HepG2 (cell line): ENCODE results near the gene ZBTB20. TPM values are rescaled to one million over a fixed set of nuclear protein-coding genes. Genes with fewer than 3 reads are reported as not detected.

ENCODE experiments used
- ATAC-seq: fragments of 200-7000 bp; cut with Tn5 transposase; 3 replicates; pipeline ENCODE4 v1.9.1; 2020; ENCODE audit warnings: mild to moderate bottlenecking, moderate library complexity
- BruUV-seq: library from RNA; stranded (reverse); fragments of 400-500 nt; replicated peaks from 2 replicates; lab custom pipeline; 2021; lab: Mats Ljungman, UMichigan
- CTCF ChIA-PET: fragments of 300-600 bp; formaldehyde crosslinking; extraction: SDS; loops from one replicate; lab custom pipeline; 2021; ENCODE audit warnings: low total read pairs, inconsistent platforms, low intra/inter-chr PET ratio; lab: Yijun Ruan, JAX
- POLR2A ChIA-PET: fragments of 350-600 bp; sonication (Branson Sonifier 250); formaldehyde crosslinking; loops from one replicate; lab custom pipeline; 2020; ENCODE audit warnings: antibody characterized with exemption, inconsistent platforms; lab: Yijun Ruan, JAX
- DNase-seq: peaks from one replicate; pipeline ENCODE4 v3.0.0-alpha.2; 2015; ENCODE audit warnings: low spot score
- FAIRE-seq: peaks from 3 replicates; lab custom pipeline; 2011; peaks lifted over from hg19 to GRCh38; lab: Jason Lieb, UNC
- H2AFZ ChIP-seq: one replicate; pipeline ENCODE4 v1.6.1; 2011; ENCODE audit warnings: low read length, inconsistent platforms
- H3K27ac ChIP-seq: fragments of 300-600 bp; 3 replicates; pipeline ENCODE4 v1.8.0; 2011; ENCODE audit warnings: mixed run types, mild to moderate bottlenecking, mixed read lengths, low read length, inconsistent platforms; ENCODE audit not compliant: insufficient read depth; ENCODE audit errors: extremely low read length
- H3K27me3 ChIP-seq, 2 experiments: fragments of 200-600 bp in 1 of 2; 2 replicates in 1 of 2; 3 replicates in 1 of 2; pipeline versions ENCODE4 v1.6.0 to v1.8.0; 2011; ENCODE audit warnings: low read length in 2 of 2, mild to moderate bottlenecking in 2 of 2, moderate library complexity in 2 of 2, inconsistent platforms in 1 of 2; ENCODE audit not compliant: insufficient read depth in 2 of 2, control insufficient read depth in 1 of 2
- H3K36me3 ChIP-seq, 2 experiments: fragments of 200-600 bp in 1 of 2; replicated peaks in 1 of 2; 2 replicates in 1 of 2; 3 replicates in 1 of 2; pipeline versions ENCODE4 v1.5.1 to v1.8.0; 2011; ENCODE audit warnings: low read length in 2 of 2, inconsistent platforms in 1 of 2; ENCODE audit not compliant: insufficient read depth in 2 of 2, control insufficient read depth in 1 of 2
- H3K4me1 ChIP-seq: 2 replicates; pipeline ENCODE4 v1.5.1; 2012; ENCODE audit warnings: low read length, inconsistent platforms; ENCODE audit not compliant: insufficient read depth
- H3K4me2 ChIP-seq: 2 replicates; pipeline ENCODE4 v1.6.0; 2011; ENCODE audit warnings: low read depth, low read length, inconsistent platforms
- H3K4me3 ChIP-seq, 3 experiments: fragments of 200-600 bp in 1 of 3; sonication (generic), shearing (Covaris generic) in 1 of 3; replicated peaks in 1 of 3; 2 replicates each; pipeline ENCODE4 v1.5.1; 2011 to 2016; ENCODE audit warnings: low read length in 3 of 3, inconsistent platforms in 2 of 3, low read depth in 2 of 3, mild to moderate bottlenecking in 2 of 3, control low read depth in 1 of 3, mixed read lengths in 1 of 3; ENCODE audit not compliant: insufficient read depth in 1 of 3
- H3K79me2 ChIP-seq: one replicate; pipeline ENCODE4 v1.6.1; 2011; ENCODE audit warnings: low read length, inconsistent platforms; ENCODE audit not compliant: insufficient read depth
- H3K9ac ChIP-seq: 2 replicates; pipeline ENCODE4 v1.6.0; 2011; ENCODE audit warnings: mild to moderate bottlenecking, low read depth, low read length, inconsistent platforms; ENCODE audit not compliant: insufficient read depth
- H3K9me3 ChIP-seq: 2 replicates; pipeline ENCODE4 v1.5.1; 2012; ENCODE audit warnings: mild to moderate bottlenecking, low read length
- H4K20me1 ChIP-seq: 2 replicates; pipeline ENCODE4 v1.6.0; 2011; ENCODE audit warnings: inconsistent platforms, mild to moderate bottlenecking, low read length, moderate library complexity; ENCODE audit not compliant: insufficient read depth
- BHLHE40 ChIP-seq: IDR thresholded peaks from 2 replicates; pipeline ENCODE4 v1.6.1; 2011; ENCODE audit warnings: low read length, improper control_type of control experiment
- CEBPB ChIP-seq: IDR thresholded peaks from 2 replicates; pipeline ENCODE4 v1.6.1; 2011; ENCODE audit warnings: low read depth, low read length, improper control_type of control experiment, borderline replicate concordance
- CEBPG ChIP-seq: IDR thresholded peaks from 2 replicates; pipeline ENCODE4 v1.6.1; 2016
- DNMT1 ChIP-seq: sonication (generic); formaldehyde crosslinking; IDR thresholded peaks from 2 replicates; pipeline ENCODE4 v1.5.1; 2020; ENCODE audit warnings: mild to moderate bottlenecking, missing genetic modification reagents
- GATA4 ChIP-seq: sonication (generic); IDR thresholded peaks from 2 replicates; pipeline ENCODE4 v1.6.1; 2016; ENCODE audit warnings: antibody characterized with exemption, low read depth, borderline replicate concordance
- KLF15 ChIP-seq: sonication (generic); formaldehyde crosslinking; IDR thresholded peaks from 2 replicates; pipeline ENCODE4 v1.8.1; 2023; ENCODE audit warnings: borderline replicate concordance, mild to moderate bottlenecking, inconsistent platforms, missing genetic modification reagents, mixed read lengths
- ZC3H4 ChIP-seq: sonication (generic); formaldehyde crosslinking; IDR thresholded peaks from 2 replicates; pipeline ENCODE4 v1.4.0; 2020; ENCODE audit warnings: missing genetic modification reagents, borderline replicate concordance
- ZNF703 ChIP-seq: sonication (generic); formaldehyde crosslinking; IDR thresholded peaks from 2 replicates; pipeline ENCODE4 v1.5.1; 2020; ENCODE audit warnings: missing genetic modification reagents, mild to moderate bottlenecking, moderate library complexity, borderline replicate concordance
- ZNF790 ChIP-seq: sonication (generic); formaldehyde crosslinking; IDR thresholded peaks from 2 replicates; pipeline ENCODE4 v1.8.0; 2022; ENCODE audit warnings: missing genetic modification reagents, mild to moderate bottlenecking, borderline replicate concordance
- WGBS: methylation state at CpG from one replicate; pipeline ENCODE4 v1.1.6; 2017; ENCODE audit warnings: low lambda C conversion rate; 5-methylcytosine and 5-hydroxymethylcytosine counted together
- in situ Hi-C: cut with HindIII; loops from 2 replicates; pipeline ENCODE4 v1.10.0; 2017; ENCODE audit warnings: low pct_unique_long_range_greater_than_20kb; ENCODE audit not compliant: extremely low pct_ligation_motif_present
- intact Hi-C: fragments of 100-400 bp; cut with micrococcal nuclease; formaldehyde crosslinking; loops from one replicate; pipeline ENCODE4 v1.10.0; 2022; ENCODE audit not compliant: unreplicated experiment
- polyA plus RNA-seq, 8 experiments: library from polyadenylated mRNA; depleted of rRNA in 3 of 8; stranded (reverse) in 7 of 8; unstranded in 1 of 8; fragments of >200 nt; fragmentation: Illumina TruSeq in 4 of 8; extraction: Trizol in 4 of 8; gene quantifications; 2 replicates each; pipeline versions ENCODE4 v1.2.1 to v1.2.3, GENCODE V29; 2011 to 2016; ENCODE audit warnings: low read depth in 4 of 8, missing spikeins in 1 of 8, mixed read lengths in 1 of 8; ENCODE audit not compliant: insufficient read depth in 1 of 8
- total RNA-seq, 5 experiments: library from RNA; depleted of rRNA; stranded (reverse); fragments of >200 nt; fragmentation: Illumina TruSeq; extraction: Trizol; gene quantifications; 2 replicates each; pipeline ENCODE4 v1.2.3, GENCODE V29; 2016; ENCODE audit warnings: low read depth in 1 of 5
- TF ChIP-seq, protein P1 (sequence below): sonication (generic); formaldehyde crosslinking; IDR thresholded peaks from 2 replicates; pipeline ENCODE4 v1.5.0; 2020; ENCODE audit warnings: missing genetic modification reagents

The ZBTB20 gene
- total and polyA plus RNA-seq, 2 of the 13 experiments (the other 11 are each of a cell fraction or from before 2014, with no cell fraction given) = 1.9 to 8.8 TPM

DNA sequence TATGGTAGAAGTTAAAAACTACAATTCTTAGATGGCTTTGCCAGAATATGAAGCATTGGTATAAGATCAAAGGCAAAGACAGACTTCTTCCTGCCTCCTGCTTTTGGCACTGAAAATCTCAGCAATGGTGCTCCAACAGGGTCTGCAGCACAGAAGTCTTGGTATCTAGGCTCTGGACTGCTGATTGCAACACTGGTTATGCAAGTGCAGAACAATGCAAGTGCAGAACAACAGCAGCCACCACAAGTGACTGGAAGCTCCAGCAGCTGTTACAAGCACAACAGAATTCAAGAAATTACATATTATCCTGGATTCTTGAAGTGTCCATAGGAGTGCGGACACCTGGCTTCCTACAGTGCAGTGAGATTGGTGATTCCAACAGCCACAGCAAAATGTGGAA is 33.7 kb downstream of the ZBTB20 start:
- no peak overlapping the region for H2AFZ ChIP-seq
- no peaks in the 10 kb centered on the region for H3K79me2 ChIP-seq
- ATAC-seq (0 out of 3 replicates have a peak, but pooled peaks have one; percentile 28), DNase-seq (no peak), FAIRE-seq (no peak)
- H4K20me1 ChIP-seq = no peaks in the 10 kb centered on the region
- no peak overlapping the region for H3K27ac ChIP-seq
- H3K36me3 ChIP-seq = no peaks in the 10 kb centered on the region
- H3K4me1 ChIP-seq = no peaks in the 10 kb centered on the region
- no peak overlapping the region for H3K9ac ChIP-seq
- no TSS peak for BruUV-seq
- ChIA-PET CTCF (no interaction called here), POLR2A (no interaction called here)
- intact Hi-C loops (no loop called here), in situ Hi-C loops (no loop called here)
- WGBS = 100% methylated on average over 1 of the region's 1 CpG
- no peaks in the 10 kb centered on the region for H3K9me3 ChIP-seq
- no peak overlapping the region for H3K4me3 ChIP-seq
- no peak overlapping the region for H3K4me2 ChIP-seq
- TF ChIP-seq GATA4 (no peak), DNMT1 (CRISPR knock-in tag) (no peak), ZNF703 (CRISPR knock-in tag) (no peak), CEBPG (CRISPR knock-in tag) (peak; percentile 46), CEBPB (peak; percentile 80), BHLHE40 (no peak), KLF15 (CRISPR knock-in tag) (no peak), ZC3H4 (no peak), ZNF790 (CRISPR knock-in tag) (no peak)
- TF ChIP-seq, protein P1, sequence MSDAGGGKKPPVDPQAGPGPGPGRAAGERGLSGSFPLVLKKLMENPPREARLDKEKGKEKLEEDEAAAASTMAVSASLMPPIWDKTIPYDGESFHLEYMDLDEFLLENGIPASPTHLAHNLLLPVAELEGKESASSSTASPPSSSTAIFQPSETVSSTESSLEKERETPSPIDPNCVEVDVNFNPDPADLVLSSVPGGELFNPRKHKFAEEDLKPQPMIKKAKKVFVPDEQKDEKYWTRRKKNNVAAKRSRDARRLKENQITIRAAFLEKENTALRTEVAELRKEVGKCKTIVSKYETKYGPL (CRISPR knock-in tag) = peak; percentile 60; the same call in 1 of the 2 replicates
- H3K27me3 ChIP-seq = no peaks in the 10 kb centered on the region
